Caki2 (cell line): Measurements from ENCODE around the gene MAPKAPK2. TPM values are rescaled to one million over a fixed set of nuclear protein-coding genes. Genes with fewer than 3 reads are reported as not detected.

Experiments
- DNase-seq: peaks from one replicate; pipeline ENCODE4 v3.0.0-alpha.2; 2015; ENCODE audit warnings: low read depth
- in situ Hi-C: cut with HindIII; loops from 2 replicates; pipeline ENCODE4 v1.10.0; 2016; ENCODE audit warnings: low sequenced_read_pairs, low pct_unique_long_range_greater_than_20kb, mixed read lengths
- total RNA-seq: library from RNA; depleted of rRNA; stranded (reverse); fragments of >200 nt; shearing (Covaris generic); gene quantifications from 2 replicates; pipeline ENCODE4 v1.2.3, GENCODE V29; 2014; ENCODE audit warnings: low replicate concordance

Gene MAPKAPK2
- total RNA-seq, 1 experiment from 2014 or later: 30.9 TPM

DNA sequence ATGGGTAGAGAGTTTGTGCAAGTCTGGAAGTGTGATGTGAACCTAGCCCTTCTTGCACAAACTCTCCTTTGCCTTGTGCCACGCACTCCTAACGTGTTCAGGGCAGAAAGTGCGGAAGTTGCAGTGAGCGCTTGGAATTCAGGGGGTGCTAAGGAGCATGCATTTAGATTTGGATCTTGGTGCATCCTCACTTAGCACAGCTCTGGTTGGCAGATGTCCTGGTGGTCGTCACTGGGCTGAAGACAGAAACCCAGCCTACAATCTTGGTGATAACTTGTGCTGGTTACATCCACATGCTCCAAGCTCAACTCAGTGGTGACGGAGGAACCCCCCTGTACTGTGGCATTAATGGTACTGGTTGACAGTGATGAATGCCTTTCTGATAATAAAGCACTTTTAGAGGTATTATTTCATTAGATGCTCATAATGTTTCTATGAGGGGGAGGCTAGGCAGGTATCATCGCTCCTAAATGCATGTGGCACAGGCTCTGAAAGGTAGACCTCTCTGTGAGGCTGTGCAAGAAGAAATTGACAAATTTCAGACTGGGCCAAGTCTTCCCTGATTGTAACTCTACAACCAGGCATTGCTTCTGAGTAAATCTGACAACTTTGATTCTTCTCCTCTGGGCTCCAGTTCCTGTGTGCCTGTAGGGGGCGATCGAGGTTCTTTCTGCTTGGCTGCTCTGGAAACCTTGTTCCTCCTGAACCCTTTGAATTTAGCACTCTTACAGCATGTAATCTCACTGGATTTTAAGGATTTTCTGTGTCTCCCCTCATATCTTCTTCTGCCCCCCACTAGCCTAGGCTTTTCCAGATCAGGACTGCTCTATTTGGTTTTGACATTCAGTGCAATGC is 40.6 kb downstream of the MAPKAPK2 start:
- in situ Hi-C loops: no loop called here
- DNase-seq: no peak

DNA sequence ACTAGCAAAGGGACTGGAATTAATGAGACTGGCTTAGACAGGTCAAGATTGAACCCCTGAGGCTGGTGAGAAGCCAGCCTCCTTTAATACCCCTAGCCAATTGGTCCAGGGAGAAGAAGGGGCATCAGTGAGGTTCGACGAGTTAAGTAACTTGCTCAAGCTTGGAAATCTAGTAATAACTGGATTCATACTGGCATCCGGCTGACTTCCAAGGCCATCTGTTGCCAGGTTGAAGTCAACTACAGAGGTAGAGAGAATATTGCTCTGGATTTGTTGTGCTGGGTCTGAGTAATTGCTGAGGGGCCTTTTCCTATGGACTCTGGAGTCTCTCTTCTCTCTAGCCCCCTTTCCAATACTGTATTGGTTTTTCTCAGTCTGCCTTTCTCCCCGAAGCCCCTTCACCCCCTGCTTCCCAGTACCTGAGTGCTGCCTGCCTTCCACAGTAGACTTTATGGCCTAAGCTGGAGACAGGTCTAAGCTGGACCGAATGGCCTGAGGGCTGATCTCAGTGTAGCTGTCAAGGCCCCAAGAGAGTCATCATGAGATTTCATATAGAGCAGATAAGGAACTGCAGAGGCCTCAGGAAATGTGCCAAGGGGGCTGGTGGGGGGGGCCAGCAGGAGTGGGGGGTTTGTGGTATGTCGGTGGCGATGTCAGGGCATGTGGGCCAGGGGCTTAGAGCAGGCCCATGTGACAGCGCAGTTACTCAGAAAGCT is 43.4 kb downstream of the MAPKAPK2 start:
- in situ Hi-C loops: no loop called here
- no peak for DNase-seq

DNA sequence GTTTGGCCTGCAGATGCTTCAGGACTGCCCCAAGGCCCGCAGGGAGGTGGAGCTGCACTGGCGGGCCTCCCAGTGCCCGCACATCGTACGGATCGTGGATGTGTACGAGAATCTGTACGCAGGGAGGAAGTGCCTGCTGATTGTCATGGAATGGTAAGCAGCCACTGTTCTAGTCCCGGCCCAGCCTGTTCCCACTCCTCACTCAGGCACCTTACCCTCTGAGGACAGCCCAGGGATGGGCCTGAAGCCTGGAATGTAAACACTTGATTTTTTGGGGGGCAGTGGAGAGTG is 43.9 kb downstream of the MAPKAPK2 start:
- no peak for DNase-seq
- in situ Hi-C loops: no loop called here

DNA sequence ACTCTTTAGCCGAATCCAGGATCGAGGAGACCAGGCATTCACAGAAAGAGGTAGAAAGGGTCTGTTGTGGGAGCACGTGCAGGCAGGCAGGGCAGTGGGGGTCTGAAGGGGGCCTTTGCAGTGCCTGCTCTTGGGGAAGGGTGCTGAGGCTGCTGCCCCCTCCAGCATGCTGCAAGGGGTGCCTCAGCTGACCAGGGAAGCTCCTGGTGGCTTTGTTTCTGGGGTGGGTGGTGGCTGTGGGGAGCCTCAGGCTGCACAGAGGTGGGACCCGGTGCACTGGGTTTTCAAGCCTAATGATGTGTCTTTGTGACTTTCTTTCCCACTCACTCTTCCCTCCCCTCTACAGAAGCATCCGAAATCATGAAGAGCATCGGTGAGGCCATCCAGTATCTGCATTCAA is 44.3 kb downstream of the MAPKAPK2 start:
- no peak for DNase-seq
- in situ Hi-C loops: no loop called here

DNA sequence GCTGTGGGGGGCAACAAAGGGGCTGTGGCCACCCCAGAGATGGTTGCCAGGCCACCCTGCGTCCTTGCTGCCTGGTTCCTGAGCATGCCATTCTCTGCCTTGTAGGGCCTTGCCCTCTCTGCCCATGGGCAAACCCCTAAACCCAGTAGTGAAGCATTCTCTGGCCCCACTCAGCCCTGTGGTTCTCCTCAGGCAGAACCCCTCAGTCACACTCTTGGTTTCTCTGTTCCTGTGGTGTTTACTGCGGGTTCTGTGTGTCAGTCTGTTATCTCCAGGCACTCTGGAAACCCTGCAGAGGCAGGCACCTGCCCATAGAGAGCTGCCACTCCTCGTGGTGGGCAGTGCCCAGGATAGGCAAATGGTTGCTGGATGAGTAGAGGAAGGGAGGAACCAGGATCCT is 44.8 kb downstream of the MAPKAPK2 start:
- DNase-seq: no peak
- in situ Hi-C loops: no loop called here

DNA sequence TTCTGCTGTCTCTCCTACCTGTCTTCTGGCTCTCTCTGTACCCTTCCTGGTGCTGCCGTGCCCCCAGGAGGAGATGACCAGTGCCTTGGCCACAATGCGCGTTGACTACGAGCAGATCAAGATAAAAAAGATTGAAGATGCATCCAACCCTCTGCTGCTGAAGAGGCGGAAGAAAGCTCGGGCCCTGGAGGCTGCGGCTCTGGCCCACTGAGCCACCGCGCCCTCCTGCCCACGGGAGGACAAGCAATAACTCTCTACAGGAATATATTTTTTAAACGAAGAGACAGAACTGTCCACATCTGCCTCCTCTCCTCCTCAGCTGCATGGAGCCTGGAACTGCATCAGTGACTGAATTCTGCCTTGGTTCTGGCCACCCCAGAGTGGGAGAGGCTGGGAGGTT is 47.8 kb downstream of the MAPKAPK2 start:
- DNase-seq: no peak
- in situ Hi-C loops: no loop called here

- DNase-seq: no peak
- in situ Hi-C loops: no loop called here
Observed at GRCh38 chr1:206732992-206733391, 48.3 kb downstream of the MAPKAPK2 start.

DNA sequence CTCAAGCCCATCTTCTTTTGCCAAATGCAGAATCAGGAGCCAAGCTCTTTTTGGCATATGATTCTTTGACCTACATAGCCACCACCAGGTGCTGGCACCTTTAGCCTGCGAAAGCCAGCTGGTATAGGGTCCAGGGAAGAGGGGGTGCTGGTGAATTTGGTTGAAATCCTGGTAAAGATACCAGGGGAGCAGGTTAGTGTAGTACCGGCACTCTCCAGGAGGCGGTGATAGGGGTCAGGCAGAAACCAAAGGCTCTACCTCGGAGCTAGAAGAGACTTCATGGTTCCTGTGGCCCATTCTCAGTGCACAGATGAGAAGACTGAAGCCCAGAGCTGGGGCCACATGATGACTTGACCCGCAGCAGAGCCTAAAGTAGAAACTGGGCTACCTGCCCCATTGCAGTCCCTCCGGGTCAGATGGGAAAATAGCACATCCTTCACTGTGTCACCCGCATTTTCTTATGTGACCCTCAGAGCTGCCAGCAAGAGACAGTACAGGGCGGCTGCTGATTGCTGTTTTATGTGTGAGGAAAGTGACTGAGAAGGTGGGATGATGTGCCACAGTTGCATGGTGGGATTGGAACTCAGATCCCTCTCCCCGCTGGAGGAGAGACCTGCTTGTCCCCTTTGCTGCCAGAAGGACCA is 49.9 kb downstream of the MAPKAPK2 start:
- DNase-seq: no peak
- in situ Hi-C loops: no loop called here

DNA sequence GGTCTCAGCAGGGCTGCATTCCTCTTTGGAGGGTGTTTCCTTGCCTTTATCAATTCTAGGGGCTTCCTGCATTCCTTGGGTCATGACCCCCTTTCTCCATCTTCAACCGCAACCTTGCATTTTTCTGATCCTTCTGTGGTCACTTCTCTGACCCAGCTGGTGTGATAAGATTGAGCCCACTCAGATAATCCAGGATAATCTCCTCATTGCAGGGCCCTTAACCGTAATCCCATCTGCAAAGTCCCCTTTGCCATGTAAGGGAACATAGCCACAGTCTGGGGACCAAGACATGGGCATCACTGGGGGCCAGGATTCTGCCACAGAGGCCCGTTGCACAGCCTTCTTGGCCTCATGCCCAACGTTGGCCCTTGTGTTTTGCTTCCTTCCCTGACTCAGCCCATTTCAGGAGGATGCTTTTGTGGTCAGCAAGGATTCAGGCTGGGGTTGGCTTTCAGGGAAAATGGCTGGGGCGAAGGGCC is 50.9 kb downstream of the MAPKAPK2 start:
- DNase-seq: no peak
- in situ Hi-C loops: no loop called here

DNA sequence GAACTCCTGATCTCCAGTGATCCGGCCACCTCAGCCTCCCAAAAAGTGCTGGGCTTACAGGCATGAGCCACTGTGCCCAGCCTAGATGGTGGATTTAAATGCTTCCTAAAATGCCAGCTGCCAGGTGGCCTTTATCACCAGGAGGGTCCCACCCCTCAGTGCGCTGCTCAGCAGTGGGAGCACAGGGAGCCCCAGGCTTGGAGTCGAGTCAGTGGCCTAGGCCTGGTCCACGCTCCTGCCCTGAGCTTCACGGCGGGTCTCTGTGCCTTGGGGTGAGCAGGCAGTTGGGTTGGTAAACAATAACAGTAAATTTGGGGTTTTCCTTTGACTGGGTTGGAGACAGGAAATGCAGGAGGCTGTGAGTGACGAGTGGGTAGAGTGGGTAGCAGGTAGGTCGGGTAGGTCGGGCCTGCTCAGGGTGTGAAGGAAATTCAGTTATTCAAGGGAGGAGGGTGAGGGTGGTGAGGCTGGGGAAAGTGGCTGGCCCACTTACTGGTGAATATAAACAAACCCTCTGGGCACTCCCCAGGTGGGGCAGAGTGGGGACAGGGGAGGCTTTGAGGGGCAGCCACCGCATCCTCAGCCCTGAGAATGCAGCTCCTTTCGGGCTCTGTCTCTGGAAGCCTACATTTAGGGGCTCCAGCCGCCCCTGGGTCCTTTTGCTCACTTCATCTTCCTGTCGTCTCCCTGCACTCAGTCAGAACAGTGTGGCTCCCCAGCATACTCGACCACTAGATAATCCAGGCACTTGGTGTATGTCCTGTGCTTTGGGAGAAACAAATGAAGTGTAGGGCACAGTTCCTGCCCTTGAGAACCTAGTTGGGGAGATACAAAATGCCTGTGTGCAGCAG is 52.4 kb downstream of the MAPKAPK2 start:
- DNase-seq: no peak
- in situ Hi-C loops: no loop called here

GRCh38 chr1:206737729-206738201 is 53.1 kb downstream of the MAPKAPK2 start:
- in situ Hi-C loops: no loop called here
- DNase-seq: no peak

GRCh38 chr1:206738370-206739366 is 54.0 kb downstream of the MAPKAPK2 start:
- in situ Hi-C loops: no loop called here
- DNase-seq: no peak

- no peak for DNase-seq
- in situ Hi-C loops: no loop called here
Observed at GRCh38 chr1:206739411-206740076, 54.8 kb downstream of the MAPKAPK2 start.

DNA sequence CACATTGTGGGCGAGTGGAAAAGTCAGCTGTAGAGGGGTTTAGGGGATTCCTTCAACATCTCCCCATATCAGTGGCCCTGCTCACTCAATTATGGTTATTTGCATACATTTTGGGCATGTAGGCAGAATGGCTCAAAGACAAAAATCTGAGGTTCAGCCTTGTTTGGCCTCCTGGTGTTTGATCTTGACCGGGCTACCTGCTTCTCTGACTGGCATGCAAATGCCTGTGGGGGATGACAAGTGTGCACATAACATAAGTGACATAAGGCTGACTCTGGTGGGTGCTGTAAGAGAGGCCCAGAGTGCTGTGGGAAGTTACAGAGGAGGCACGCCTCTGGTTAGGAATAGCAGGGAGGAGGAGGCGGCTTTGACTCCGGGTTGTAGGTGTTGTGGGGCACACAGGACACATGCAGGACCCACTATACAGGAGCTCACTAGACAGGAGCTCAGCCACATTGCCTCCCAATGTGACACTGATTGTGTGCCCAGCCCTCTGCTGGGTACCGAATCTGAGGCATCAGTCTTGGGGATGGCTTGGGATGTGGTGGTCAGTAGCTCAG is 56.5 kb downstream of the MAPKAPK2 start:
- in situ Hi-C loops: no loop called here
- no peak for DNase-seq

GRCh38 chr1:206742719-206743383 is 58.1 kb downstream of the MAPKAPK2 start:
- no peak for DNase-seq
- in situ Hi-C loops: no loop called here

DNA sequence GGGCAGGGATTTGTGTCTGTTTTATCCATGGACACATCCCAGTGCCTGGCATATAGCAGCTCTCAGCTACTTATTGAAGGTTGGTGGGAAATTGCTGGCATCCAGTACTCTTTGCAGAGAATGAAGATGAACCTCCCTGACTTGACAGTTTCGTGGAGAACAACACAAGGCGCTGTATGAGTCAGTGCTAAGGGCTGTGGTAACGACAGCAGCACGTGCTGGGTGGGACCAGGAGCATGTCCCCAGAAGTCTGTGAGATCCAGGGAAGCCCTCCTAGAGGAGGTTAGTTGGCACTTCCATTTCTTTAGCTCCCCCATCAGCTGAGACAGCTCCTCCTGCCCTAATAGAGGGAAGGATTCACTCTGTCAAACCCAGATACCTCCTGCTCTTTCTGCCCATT is 60.0 kb downstream of the MAPKAPK2 start:
- DNase-seq: no peak
- in situ Hi-C loops: no loop called here
